WERI-Rb-1 (cell line): ENCODE results near the gene KPNB1.

Source experiments
- DNase-seq: peaks from one replicate; pipeline ENCODE4 v3.0.0-alpha.2; 2020
- H3K27ac ChIP-seq: fragments of 250-450 bp; sonication (Bioruptor Pico); 2 replicates; pipeline ENCODE4 v1.5.1; 2020; ENCODE audit warnings: mild to moderate bottlenecking, moderate library complexity
- H3K27me3 ChIP-seq: fragments of 250-450 bp; sonication (Bioruptor Pico); 2 replicates; pipeline ENCODE4 v1.5.1; 2021; ENCODE audit warnings: mild to moderate bottlenecking, low read depth, moderate library complexity; ENCODE audit not compliant: insufficient read depth, severe bottlenecking
- H3K36me3 ChIP-seq: fragments of 250-450 bp; sonication (Bioruptor Pico); 2 replicates; pipeline ENCODE4 v1.5.1; 2020; ENCODE audit warnings: mild to moderate bottlenecking, moderate library complexity
- H3K4me3 ChIP-seq: 2 replicates; pipeline ENCODE4 v1.5.1; 2011; ENCODE audit warnings: low read depth, mild to moderate bottlenecking, control low read depth, low read length
- H3K9me3 ChIP-seq: fragments of 250-450 bp; sonication (Bioruptor Pico); 2 replicates; pipeline ENCODE4 v1.5.1; 2021; ENCODE audit warnings: mild to moderate bottlenecking, moderate library complexity; ENCODE audit not compliant: severe bottlenecking
- CTCF ChIP-seq: IDR thresholded peaks from 2 replicates; pipeline ENCODE4 v1.5.1; 2011; ENCODE audit warnings: low read depth, mild to moderate bottlenecking, control low read depth, inconsistent platforms, low read length

Gene KPNB1

GRCh38 chr17:47649153-47649971 is at the start of gene KPNB1:
TSS of gene KPNB1 (plus strand) at chr17:47649919. CDS start at chr17:47650245, 326 bp downstream.
- Histone ChIP-seq H3K27ac (peak within 1 kb of the TSS; percentile 97), H3K36me3 (peaks cover 37% of the 10 kb centered on the region), H3K27me3 (no peaks in the 10 kb centered on the region), H3K9me3 (no peaks in the 10 kb centered on the region), H3K4me3 (peak within 1 kb of the TSS; percentile 88)
- peak; percentile 100 for DNase-seq
- TF ChIP-seq CTCF = no peak

- H3K27ac ChIP-seq = no peak overlapping the region
- DNase-seq = peak; percentile 29
Observed at GRCh38 chr17:47603830-47604597, 45.7 kb upstream of the KPNB1 start.

GRCh38 chr17:47604598-47604927 is 45.2 kb upstream of the KPNB1 start:
- no peaks in the 10 kb centered on the region for H3K9me3 ChIP-seq
- DNase-seq = no peak

More at GRCh38 chr17:47603830-47604597, 45.7 kb upstream of the KPNB1 start:
- peaks cover 90% of the 10 kb centered on the region for H3K36me3 ChIP-seq
- no peaks in the 10 kb centered on the region for H3K9me3 ChIP-seq
- no peak for TF ChIP-seq CTCF
- H3K4me3 ChIP-seq = no peak overlapping the region
- no peaks in the 10 kb centered on the region for H3K27me3 ChIP-seq

GRCh38 chr17:47605011-47605410 is 44.7 kb upstream of the KPNB1 start:
- H3K4me3 ChIP-seq = no peak overlapping the region
- TF ChIP-seq CTCF = no peak
- H3K27ac ChIP-seq = no peak overlapping the region
- H3K36me3 ChIP-seq = peaks cover 89% of the 10 kb centered on the region
- no peak for DNase-seq
- H3K9me3 ChIP-seq = no peaks in the 10 kb centered on the region
- H3K27me3 ChIP-seq = no peaks in the 10 kb centered on the region

More at GRCh38 chr17:47604598-47604927, 45.2 kb upstream of the KPNB1 start:
- Histone ChIP-seq H3K36me3 (peaks cover 90% of the 10 kb centered on the region), H3K4me3 (no peak overlapping the region), H3K27ac (no peak overlapping the region), H3K27me3 (no peaks in the 10 kb centered on the region)
- TF ChIP-seq CTCF = no peak

GRCh38 chr17:47607481-47607880 is 42.2 kb upstream of the KPNB1 start:
- Histone ChIP-seq H3K36me3 (peaks cover 81% of the 10 kb centered on the region), H3K4me3 (no peak overlapping the region), H3K27ac (no peak overlapping the region), H3K9me3 (no peaks in the 10 kb centered on the region), H3K27me3 (no peaks in the 10 kb centered on the region)
- no peak for TF ChIP-seq CTCF
- DNase-seq = no peak
